ENCODE data around the gene MR1.

Gene MR1

GRCh38 chr1:181064702-181065101 lies 30.9 kb downstream of the MR1 start:
- DNase-seq = no peak

DNA sequence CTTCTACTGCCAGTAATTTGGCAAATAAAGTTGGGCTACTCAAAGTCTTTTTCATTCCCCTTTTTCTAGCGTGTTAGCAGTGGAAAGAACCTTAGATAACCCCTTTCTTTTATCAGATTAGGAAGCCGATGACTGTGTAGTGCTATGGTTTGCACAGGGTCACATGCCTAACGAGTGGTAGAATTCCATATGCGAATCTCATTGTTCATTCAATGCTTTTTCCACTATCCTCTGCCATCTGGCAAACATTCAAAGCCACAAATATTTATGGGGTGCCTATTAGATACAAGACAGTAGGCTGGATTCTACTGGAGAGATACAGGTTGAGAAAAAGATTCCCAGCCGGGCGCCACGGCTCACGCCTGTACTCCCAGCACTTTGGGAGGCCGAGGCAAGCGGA lies 39.9 kb downstream of the MR1 start:
- DNase-seq = no peak

- DNase-seq = no peak
Observed at GRCh38 chr1:181075766-181076350, 42.1 kb downstream of the MR1 start.

- no peak for DNase-seq
Observed at GRCh38 chr1:181076852-181077251, 43.1 kb downstream of the MR1 start.

GRCh38 chr1:181077576-181078242 lies 43.9 kb downstream of the MR1 start:
- no peak for DNase-seq

- DNase-seq = no peak
Observed at GRCh38 chr1:181079382-181079781, 45.6 kb downstream of the MR1 start.

DNA sequence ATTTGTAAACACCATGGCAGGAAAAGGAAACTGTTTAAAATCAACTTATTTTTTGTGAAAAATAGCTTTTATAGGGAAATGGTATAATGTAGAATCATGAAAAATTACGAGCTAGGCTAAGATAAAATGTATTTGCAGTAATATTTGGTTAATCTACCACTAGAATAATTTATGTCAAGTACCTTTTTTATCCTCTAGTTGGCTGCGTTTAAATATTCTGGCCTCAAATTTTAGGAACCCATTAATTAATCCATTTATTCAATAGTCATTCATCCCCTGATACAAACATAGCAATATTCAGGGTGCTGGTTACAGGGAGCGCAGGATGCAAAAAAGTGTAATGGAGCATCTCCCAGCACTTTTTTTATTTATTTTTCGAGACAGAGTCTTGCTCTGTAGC lies 46.1 kb downstream of the MR1 start:
- no peak for DNase-seq

GRCh38 chr1:181080556-181080955 lies 46.8 kb downstream of the MR1 start:
- DNase-seq = no peak

DNA sequence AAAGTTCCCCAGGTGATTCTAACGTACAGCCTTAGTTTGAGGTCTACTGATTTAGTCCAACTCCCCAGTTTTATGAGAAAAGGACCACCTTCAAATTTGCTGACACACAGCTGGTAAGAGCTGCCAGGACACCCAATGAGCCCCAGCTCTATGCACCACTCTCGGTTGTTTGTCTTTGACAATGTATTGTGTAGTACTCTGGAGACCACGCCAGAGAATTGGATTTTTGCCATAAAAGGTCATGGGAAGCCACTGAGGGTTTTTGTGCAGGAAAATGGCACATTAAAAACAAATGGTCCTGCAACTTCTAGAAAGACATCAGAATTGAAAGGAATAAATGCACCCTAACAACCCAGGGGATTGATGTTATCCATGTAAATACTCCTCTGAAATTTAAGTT lies 47.6 kb downstream of the MR1 start:
- no peak for DNase-seq

- DNase-seq = no peak
Observed at GRCh38 chr1:181083842-181084605, 50.2 kb downstream of the MR1 start.

GRCh38 chr1:181084606-181084969 lies 50.8 kb downstream of the MR1 start:
- DNase-seq = no peak

DNA sequence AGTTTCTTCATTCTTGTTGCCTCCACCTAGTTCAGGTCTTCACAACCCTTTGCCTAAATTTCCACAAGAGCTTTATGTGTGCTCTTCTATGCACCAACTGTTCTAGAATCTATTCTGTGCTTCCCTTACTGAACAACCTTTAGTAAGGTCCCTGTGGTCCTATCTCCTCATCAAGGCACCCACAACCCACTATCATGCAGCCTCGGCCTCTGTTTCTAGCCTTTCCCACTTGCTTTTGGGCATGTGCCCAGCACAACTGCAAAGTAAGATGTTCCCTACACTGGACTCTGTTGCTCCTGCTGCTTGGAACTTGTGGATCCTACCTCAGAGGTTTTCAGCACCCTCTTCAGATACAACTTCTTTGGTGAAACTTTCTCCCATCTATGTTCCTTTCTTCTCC lies 52.3 kb downstream of the MR1 start:
- DNase-seq = no peak

DNA sequence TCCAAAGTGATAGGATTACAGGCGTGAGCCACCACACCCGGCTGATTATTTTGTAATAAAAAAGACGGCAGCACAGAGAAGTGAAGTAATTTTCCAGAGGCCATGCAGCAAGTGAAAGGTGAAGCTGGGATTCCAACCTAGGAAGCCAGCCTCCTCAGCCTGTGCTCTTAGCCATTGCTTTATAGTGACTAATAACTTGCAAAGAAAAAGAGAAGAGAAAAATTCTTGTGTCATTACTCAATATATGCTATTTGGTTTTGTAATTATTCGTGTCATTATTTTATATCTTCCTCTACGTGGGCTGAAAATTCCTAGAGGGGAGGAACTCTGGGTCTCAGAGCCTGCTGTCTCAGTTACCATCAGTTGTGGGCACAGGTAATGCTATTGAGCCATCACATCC lies 53.1 kb downstream of the MR1 start:
- no peak for DNase-seq

DNA sequence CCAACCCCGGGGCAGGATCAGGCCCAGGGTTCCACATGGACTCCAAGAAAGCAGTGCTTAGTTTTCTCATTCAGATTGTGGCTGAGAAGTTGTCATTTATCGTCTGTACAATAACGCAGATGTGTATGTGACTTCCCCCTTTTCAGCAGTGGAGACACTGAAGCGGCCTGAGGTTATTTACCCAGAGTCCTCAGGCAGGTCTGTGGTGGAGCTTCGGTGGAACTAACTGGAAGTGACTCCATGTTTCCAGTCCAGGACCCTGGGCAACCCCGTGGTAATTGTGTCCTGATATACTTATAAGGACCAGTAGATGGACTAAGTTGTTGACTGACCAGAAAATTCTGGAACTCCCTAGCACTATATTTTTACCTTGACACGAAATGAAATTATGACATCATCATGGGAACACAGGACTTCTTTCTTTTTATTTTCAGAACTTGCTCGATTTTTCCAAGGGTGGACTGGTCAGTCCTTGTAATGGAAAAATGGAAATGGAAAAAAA lies 53.7 kb downstream of the MR1 start:
- DNase-seq = no peak

- DNase-seq = peak; percentile 89
Observed at GRCh38 chr1:181088079-181089016, 54.6 kb downstream of the MR1 start, which contains the start of gene IER5. TSS of gene IER5 (plus strand) at chr1:181088700. CDS start at chr1:181088903, 203 bp downstream.

DNA sequence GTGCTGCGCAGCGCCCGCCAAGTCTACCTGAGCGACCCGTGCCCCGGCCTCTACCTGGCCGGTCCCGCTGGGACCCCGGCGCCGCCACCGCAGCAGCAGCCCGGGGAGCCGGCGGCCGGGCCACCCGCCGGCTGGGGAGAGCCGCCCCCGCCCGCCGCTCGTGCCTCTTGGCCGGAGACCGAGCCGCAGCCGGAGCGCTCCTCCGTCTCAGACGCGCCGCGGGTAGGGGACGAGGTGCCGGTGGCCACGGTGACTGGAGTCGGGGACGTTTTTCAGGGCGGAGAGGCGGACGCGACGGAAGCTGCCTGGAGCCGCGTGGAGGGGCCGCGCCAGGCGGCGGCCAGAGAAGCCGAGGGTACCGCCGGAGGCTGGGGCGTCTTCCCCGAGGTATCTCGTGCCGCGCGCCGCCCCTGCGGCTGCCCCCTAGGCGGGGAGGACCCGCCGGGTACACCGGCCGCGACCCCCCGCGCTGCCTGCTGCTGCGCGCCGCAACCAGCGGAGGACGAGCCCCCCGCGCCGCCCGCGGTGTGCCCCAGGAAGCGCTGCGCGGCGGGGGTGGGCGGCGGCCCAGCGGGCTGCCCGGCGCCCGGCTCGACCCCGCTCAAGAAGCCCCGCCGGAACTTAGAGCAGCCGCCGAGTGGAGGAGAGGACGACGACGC lies 55.4 kb downstream of the MR1 start:
- DNase-seq = no peak

- DNase-seq = peak; percentile 12
Observed at GRCh38 chr1:181089676-181090544, 56.1 kb downstream of the MR1 start.

GRCh38 chr1:181090641-181091126 lies 56.9 kb downstream of the MR1 start:
- no peak for DNase-seq

GRCh38 chr1:181091309-181092040 lies 57.7 kb downstream of the MR1 start:
- no peak for DNase-seq

DNA sequence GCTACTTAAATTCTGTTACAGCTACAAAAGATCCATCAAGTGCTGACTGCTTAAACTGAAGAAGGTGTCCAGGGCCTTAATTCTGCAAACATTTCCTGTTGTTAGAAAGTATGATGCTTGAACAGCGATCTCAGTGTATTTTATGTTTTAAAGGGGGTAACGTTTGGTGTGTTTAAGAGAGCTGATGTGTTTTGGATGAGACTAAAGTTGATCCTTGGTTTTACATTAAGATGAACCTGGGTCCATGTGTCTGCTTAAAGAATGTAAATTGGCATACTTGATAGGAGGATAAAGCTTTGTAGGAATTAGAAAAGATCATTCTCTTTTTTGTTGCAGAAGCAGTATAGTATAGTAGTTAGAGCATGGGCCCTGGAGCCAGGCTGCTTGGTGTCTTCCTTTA lies 58.3 kb downstream of the MR1 start:
- DNase-seq = no peak
